Measurements from ENCODE around the gene CHTF18.

The CHTF18 gene

DNA sequence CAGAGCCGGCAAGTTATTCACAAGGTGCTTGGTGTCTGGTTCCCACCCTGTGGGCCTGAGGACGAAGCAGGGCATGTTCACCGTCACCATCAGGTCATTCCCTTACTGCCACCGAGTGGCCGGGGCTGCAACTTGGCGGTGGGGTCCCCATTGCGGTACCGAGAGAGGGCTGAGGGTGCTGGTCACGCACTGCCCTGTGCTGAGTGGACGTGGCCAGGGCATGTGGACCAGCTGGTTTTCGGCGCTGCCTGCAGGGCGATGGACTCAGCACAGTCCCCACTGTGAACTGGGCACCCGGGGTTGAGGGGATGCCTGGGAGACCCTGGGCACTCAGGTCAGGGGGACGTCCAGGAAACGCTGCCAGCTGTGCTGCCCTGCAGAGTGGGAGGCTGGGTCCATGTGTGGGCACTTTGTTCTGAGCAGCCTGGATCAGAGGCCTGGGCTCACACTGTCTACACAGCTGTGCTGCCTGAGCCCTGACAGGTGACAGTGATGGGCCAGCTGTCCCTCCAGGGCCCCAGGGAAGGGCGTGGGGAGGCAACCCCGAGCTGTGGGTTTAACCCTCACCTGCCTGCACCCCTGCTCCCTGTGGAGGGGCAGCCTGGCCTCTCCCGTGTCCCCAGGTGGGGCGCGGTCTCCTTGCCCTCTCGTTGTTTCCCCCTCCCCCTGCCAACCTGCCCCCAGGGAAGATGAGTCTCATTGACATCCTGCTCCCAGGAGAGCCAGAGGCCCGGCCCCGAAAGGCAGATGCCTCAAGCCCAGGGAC, 51.4 kb downstream of the CHTF18 start:
- no peak for DNase-seq (ENCODE audit: low read depth)
- H3K36me3 ChIP-seq (ENCODE audit: control insufficient read depth, insufficient read depth, low read length, severe bottlenecking) = no peaks in the 10 kb centered on the region
- H3K9me3 ChIP-seq (ENCODE audit: control insufficient read depth, low read length) = peaks cover 20% of the 10 kb centered on the region
- no peak overlapping the region for H3K9ac ChIP-seq (ENCODE audit: low read length)
- peaks cover 24% of the 10 kb centered on the region for H3K27me3 ChIP-seq (replicated peaks; ENCODE audit: control insufficient read depth, insufficient read depth, low read length)
- no peaks in the 10 kb centered on the region for H3K4me1 ChIP-seq (ENCODE audit: control insufficient read depth, insufficient read depth, low read length)
- no peak overlapping the region for H3K4me3 ChIP-seq (ENCODE audit: low read length)

DNA sequence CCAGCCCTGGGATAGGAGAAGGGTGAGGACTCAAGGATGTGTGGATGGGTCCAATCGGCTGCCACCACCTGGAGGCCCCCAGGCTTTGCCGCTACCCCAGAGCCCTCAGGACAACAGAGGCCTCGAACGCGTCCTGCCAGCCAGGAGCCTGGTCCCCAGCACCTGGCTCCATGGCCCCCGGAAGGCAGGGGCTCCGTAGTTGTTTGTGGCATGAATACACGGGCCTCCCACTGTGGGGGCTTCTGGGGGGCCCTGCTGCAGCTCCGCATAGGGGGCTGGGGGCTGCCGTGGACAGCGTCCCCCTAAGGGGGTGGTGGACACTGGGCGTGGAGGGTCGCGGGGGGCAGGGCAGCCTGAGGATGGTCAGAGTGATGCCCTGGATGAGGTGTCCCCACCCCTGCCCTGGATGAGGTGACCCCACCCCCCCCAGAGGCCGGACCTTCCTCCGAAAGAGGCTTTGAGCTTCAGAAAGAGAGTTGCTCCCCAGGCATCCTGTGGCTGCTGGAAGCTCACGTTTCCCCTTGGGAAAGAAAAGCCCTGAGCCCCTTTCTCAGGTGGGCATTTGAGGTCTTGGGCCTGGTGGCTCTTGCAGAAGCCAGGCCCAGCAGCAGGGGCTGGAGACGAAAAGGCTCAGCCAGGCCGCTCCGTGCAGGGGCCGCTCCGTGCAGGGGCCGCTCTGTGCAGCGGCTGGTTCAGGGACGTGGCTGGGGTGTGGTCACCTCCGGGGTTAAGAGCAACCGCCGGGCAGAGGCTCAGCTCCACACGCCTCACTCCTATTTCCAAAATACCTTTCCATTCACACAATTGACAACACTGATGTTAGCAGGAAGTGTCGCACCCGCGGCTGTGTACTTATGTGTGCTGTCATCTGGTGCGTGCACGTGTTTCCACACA, 52.4 kb downstream of the CHTF18 start:
- Histone ChIP-seq H3K4me1 (ENCODE audit: control insufficient read depth, insufficient read depth, low read length) (no peaks in the 10 kb centered on the region), H3K36me3 (ENCODE audit: control insufficient read depth, insufficient read depth, low read length, severe bottlenecking) (no peaks in the 10 kb centered on the region), H3K4me3 (ENCODE audit: low read length) (no peak overlapping the region), H3K27me3 (replicated peaks; ENCODE audit: control insufficient read depth, insufficient read depth, low read length) (peaks cover 28% of the 10 kb centered on the region), H3K9me3 (ENCODE audit: control insufficient read depth, low read length) (peaks cover 14% of the 10 kb centered on the region), H3K9ac (ENCODE audit: low read length) (no peak overlapping the region)
- DNase-seq (ENCODE audit: low read depth) = no peak

- DNase-seq (ENCODE audit: low read depth) = no peak
- peaks cover 28% of the 10 kb centered on the region for H3K27me3 ChIP-seq (replicated peaks; ENCODE audit: control insufficient read depth, insufficient read depth, low read length)
- H3K4me1 ChIP-seq (ENCODE audit: control insufficient read depth, insufficient read depth, low read length) = no peaks in the 10 kb centered on the region
- no peak overlapping the region for H3K9ac ChIP-seq (ENCODE audit: low read length)
- H3K9me3 ChIP-seq (ENCODE audit: control insufficient read depth, low read length) = peaks cover 6% of the 10 kb centered on the region
- no peak overlapping the region for H3K4me3 ChIP-seq (ENCODE audit: low read length)
- no peaks in the 10 kb centered on the region for H3K36me3 ChIP-seq (ENCODE audit: control insufficient read depth, insufficient read depth, low read length, severe bottlenecking)
These were observed 53.1 kb downstream of the CHTF18 start for GRCh38 chr16:841455-842060.

- no peak overlapping the region for H3K9ac ChIP-seq (ENCODE audit: low read length)
- H3K4me1 ChIP-seq (ENCODE audit: control insufficient read depth, insufficient read depth, low read length) = no peaks in the 10 kb centered on the region
- H3K9me3 ChIP-seq (ENCODE audit: control insufficient read depth, low read length) = peaks cover 1% of the 10 kb centered on the region
- H3K27me3 ChIP-seq (replicated peaks; ENCODE audit: control insufficient read depth, insufficient read depth, low read length) = peaks cover 28% of the 10 kb centered on the region
- no peak overlapping the region for H3K4me3 ChIP-seq (ENCODE audit: low read length)
- no peak for DNase-seq (ENCODE audit: low read depth)
- H3K36me3 ChIP-seq (ENCODE audit: control insufficient read depth, insufficient read depth, low read length, severe bottlenecking) = no peaks in the 10 kb centered on the region
These were observed 53.6 kb downstream of the CHTF18 start for GRCh38 chr16:842061-842476.

DNA sequence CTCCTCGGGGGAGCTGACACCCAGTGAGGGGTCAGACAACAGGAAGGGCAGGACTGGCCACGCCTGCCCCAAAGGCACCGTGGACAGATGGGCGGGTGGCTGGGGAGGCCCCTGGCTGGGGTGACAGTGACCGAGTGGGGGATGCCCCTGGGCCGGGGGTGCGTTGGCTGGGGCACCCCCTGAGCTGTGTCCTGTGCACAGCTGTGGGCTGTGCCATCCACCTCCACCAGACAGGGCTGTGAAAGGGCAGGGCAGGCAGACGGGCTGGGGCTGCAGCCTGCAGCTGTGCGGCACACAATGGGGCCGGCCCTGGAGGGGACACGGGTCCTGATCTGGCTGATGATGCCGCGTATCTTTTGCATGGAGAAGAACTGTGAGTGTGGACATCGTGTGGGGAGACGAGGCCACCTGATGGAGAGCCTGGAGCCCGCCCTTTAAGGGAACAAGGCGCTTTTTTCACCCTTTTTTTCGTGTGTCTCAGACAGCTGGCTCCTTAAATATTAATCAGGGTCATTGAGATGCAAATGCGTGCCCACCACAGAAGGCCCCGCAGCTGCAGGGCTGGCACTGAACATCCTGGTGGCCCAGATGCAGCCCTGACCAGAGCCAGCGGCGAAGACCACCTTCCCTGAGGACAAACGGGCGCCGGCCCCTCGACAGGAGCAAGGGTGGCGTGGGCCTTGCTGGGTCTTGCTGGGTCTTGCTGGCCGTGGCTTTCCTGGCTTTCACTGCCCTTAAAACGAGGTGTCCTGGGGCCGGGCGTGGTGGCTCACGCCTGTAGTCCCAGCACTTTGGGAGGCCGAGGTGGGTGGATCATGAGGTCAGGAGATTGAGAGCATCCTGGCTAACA, 54.5 kb downstream of the CHTF18 start:
- H3K9me3 ChIP-seq (ENCODE audit: control insufficient read depth, low read length) = no peaks in the 10 kb centered on the region
- DNase-seq (ENCODE audit: low read depth) = no peak
- H3K27me3 ChIP-seq (replicated peaks; ENCODE audit: control insufficient read depth, insufficient read depth, low read length) = peaks cover 28% of the 10 kb centered on the region
- H3K4me1 ChIP-seq (ENCODE audit: control insufficient read depth, insufficient read depth, low read length) = no peaks in the 10 kb centered on the region
- no peak overlapping the region for H3K4me3 ChIP-seq (ENCODE audit: low read length)
- H3K9ac ChIP-seq (ENCODE audit: low read length) = no peak overlapping the region
- H3K36me3 ChIP-seq (ENCODE audit: control insufficient read depth, insufficient read depth, low read length, severe bottlenecking) = no peaks in the 10 kb centered on the region

GRCh38 chr16:843771-844170, 55.4 kb downstream of the CHTF18 start:
- DNase-seq (ENCODE audit: low read depth) = no peak
- Histone ChIP-seq H3K4me3 (ENCODE audit: low read length) (no peak overlapping the region), H3K27me3 (replicated peaks; ENCODE audit: control insufficient read depth, insufficient read depth, low read length) (peaks cover 31% of the 10 kb centered on the region), H3K36me3 (ENCODE audit: control insufficient read depth, insufficient read depth, low read length, severe bottlenecking) (no peaks in the 10 kb centered on the region), H3K9ac (ENCODE audit: low read length) (no peak overlapping the region), H3K4me1 (ENCODE audit: control insufficient read depth, insufficient read depth, low read length) (no peaks in the 10 kb centered on the region), H3K9me3 (ENCODE audit: control insufficient read depth, low read length) (no peaks in the 10 kb centered on the region)

- DNase-seq (ENCODE audit: low read depth) = no peak
- Histone ChIP-seq H3K4me1 (ENCODE audit: control insufficient read depth, insufficient read depth, low read length) (no peaks in the 10 kb centered on the region), H3K4me3 (ENCODE audit: low read length) (no peak overlapping the region), H3K27me3 (replicated peaks; ENCODE audit: control insufficient read depth, insufficient read depth, low read length) (peaks cover 27% of the 10 kb centered on the region), H3K9ac (ENCODE audit: low read length) (no peak overlapping the region), H3K36me3 (ENCODE audit: control insufficient read depth, insufficient read depth, low read length, severe bottlenecking) (no peaks in the 10 kb centered on the region), H3K9me3 (ENCODE audit: control insufficient read depth, low read length) (no peaks in the 10 kb centered on the region)
These were observed 56.4 kb downstream of the CHTF18 start for GRCh38 chr16:844638-845350.

GRCh38 chr16:845351-845745, 56.9 kb downstream of the CHTF18 start:
- no peak overlapping the region for H3K9ac ChIP-seq (ENCODE audit: low read length)
- peaks cover 25% of the 10 kb centered on the region for H3K27me3 ChIP-seq (replicated peaks; ENCODE audit: control insufficient read depth, insufficient read depth, low read length)
- no peak for DNase-seq (ENCODE audit: low read depth)
- no peaks in the 10 kb centered on the region for H3K4me1 ChIP-seq (ENCODE audit: control insufficient read depth, insufficient read depth, low read length)
- H3K4me3 ChIP-seq (ENCODE audit: low read length) = no peak overlapping the region
- no peaks in the 10 kb centered on the region for H3K36me3 ChIP-seq (ENCODE audit: control insufficient read depth, insufficient read depth, low read length, severe bottlenecking)
- no peaks in the 10 kb centered on the region for H3K9me3 ChIP-seq (ENCODE audit: control insufficient read depth, low read length)

DNA sequence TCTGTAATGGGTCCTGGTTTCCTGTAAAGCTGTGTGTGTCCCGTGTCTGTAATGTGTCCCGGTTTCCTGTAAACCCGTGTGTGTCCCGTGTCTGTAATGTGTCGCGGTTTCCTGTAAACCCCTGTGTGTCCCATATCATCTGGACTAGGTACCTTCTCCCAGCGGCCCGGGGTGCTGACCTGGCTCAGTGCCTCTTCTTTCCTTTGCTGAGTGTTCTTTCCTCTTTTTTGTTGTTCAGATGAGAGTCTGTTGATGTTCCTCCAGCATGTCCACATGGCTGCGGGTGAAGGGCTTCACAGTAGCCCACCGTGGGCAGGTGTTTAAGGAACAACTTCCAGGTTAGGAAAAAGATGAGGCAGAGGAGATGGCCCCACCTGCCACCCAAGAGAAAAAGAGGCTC, 58.7 kb downstream of the CHTF18 start:
- Histone ChIP-seq H3K4me3 (ENCODE audit: low read length) (no peak overlapping the region), H3K9ac (ENCODE audit: low read length) (no peak overlapping the region), H3K36me3 (ENCODE audit: control insufficient read depth, insufficient read depth, low read length, severe bottlenecking) (no peaks in the 10 kb centered on the region), H3K27me3 (replicated peaks; ENCODE audit: control insufficient read depth, insufficient read depth, low read length) (peaks cover 19% of the 10 kb centered on the region), H3K9me3 (ENCODE audit: control insufficient read depth, low read length) (no peaks in the 10 kb centered on the region), H3K4me1 (ENCODE audit: control insufficient read depth, insufficient read depth, low read length) (no peaks in the 10 kb centered on the region)
- no peak for DNase-seq (ENCODE audit: low read depth)
